Trophoblast cell (in vitro differentiated cells and primary cell): ENCODE data around the gene SP140L.
A peak's percentile ranks its signal among the peaks of the same experiment; 100 is the strongest.

Experiments used
- DNase-seq, 2 donors: peaks; one replicate each; pipeline ENCODE4 v3.0.0-alpha.2; 2016
- H2AFZ ChIP-seq: 2 replicates; pipeline ENCODE4 v1.6.1; 2013; ENCODE audit warnings: low read length, moderate library complexity, mild to moderate bottlenecking; ENCODE audit not compliant: insufficient read depth, poor library complexity
- H2AK5ac ChIP-seq: 2 replicates; pipeline ENCODE4 v1.6.1; 2013; ENCODE audit warnings: mild to moderate bottlenecking, low read length
- H2BK120ac ChIP-seq: 2 replicates; pipeline ENCODE4 v1.6.1; 2013; ENCODE audit warnings: low read length, mild to moderate bottlenecking, moderate library complexity; ENCODE audit not compliant: insufficient read depth, poor library complexity
- H2BK12ac ChIP-seq: 2 replicates; pipeline ENCODE4 v1.6.1; 2013; ENCODE audit warnings: mild to moderate bottlenecking, low read length, moderate library complexity
- H2BK5ac ChIP-seq: 2 replicates; pipeline ENCODE4 v1.6.1; 2013; ENCODE audit warnings: low read length, low read depth, moderate library complexity, mild to moderate bottlenecking; ENCODE audit not compliant: poor library complexity
- H3K14ac ChIP-seq: 2 replicates; pipeline ENCODE4 v1.6.1; 2013; ENCODE audit warnings: mild to moderate bottlenecking, low read length
- H3K18ac ChIP-seq: 2 replicates; pipeline ENCODE4 v1.6.1; 2013; ENCODE audit warnings: mild to moderate bottlenecking, low read length
- H3K23ac ChIP-seq: 2 replicates; pipeline ENCODE4 v1.6.1; 2013; ENCODE audit warnings: low read length
- H3K27ac ChIP-seq: 2 replicates; pipeline ENCODE4 v1.5.1; 2013; ENCODE audit warnings: low read depth, mild to moderate bottlenecking, inconsistent platforms, low read length, moderate library complexity
- H3K27me3 ChIP-seq: 2 replicates; pipeline ENCODE4 v1.6.1; 2013; ENCODE audit warnings: inconsistent platforms, mild to moderate bottlenecking, low read length, moderate library complexity; ENCODE audit not compliant: insufficient read depth
- H3K36me3 ChIP-seq, 2 experiments: 1 replicate in 1 of 2; 2 replicates in 1 of 2; pipeline ENCODE4 v1.6.1; 2013; ENCODE audit warnings: low read length in 2 of 2, mild to moderate bottlenecking in 2 of 2, moderate library complexity in 1 of 2; ENCODE audit not compliant: insufficient read depth in 2 of 2, control insufficient read depth in 1 of 2
- H3K4ac ChIP-seq: 2 replicates; pipeline ENCODE4 v1.6.1; 2013; ENCODE audit warnings: low read depth, mild to moderate bottlenecking, low read length, moderate library complexity
- H3K4me1 ChIP-seq, 2 experiments: 1 replicate in 1 of 2; 2 replicates in 1 of 2; pipeline ENCODE4 v1.6.1; 2013; ENCODE audit warnings: low read length in 2 of 2, mild to moderate bottlenecking in 2 of 2, moderate library complexity in 1 of 2; ENCODE audit not compliant: insufficient read depth in 2 of 2, control insufficient read depth in 1 of 2
- H3K4me2 ChIP-seq: 2 replicates; pipeline ENCODE4 v1.6.1; 2013; ENCODE audit warnings: inconsistent platforms, mild to moderate bottlenecking, low read length, moderate library complexity
- H3K4me3 ChIP-seq: 2 replicates; pipeline ENCODE4 v1.5.1; 2013; ENCODE audit warnings: mild to moderate bottlenecking, low read depth, low read length, inconsistent platforms
- H3K79me1 ChIP-seq: one replicate; pipeline ENCODE4 v1.6.1; 2013; ENCODE audit warnings: low read length
- H3K79me2 ChIP-seq: 2 replicates; pipeline ENCODE4 v1.6.1; 2013; ENCODE audit warnings: low read length, mild to moderate bottlenecking; ENCODE audit not compliant: control insufficient read depth, insufficient read depth, poor library complexity
- H3K9ac ChIP-seq: 2 replicates; pipeline ENCODE4 v1.6.1; 2013; ENCODE audit warnings: mild to moderate bottlenecking, low read length
- H3K9me3 ChIP-seq: 2 replicates; pipeline ENCODE4 v1.6.1; 2013; ENCODE audit warnings: low read depth, mild to moderate bottlenecking, control low read depth, inconsistent platforms, low read length; ENCODE audit not compliant: insufficient read depth
- H4K12ac ChIP-seq: 2 replicates; pipeline ENCODE4 v1.6.1; 2013; ENCODE audit warnings: low read depth, mild to moderate bottlenecking, low read length, moderate library complexity
- H4K8ac ChIP-seq: 2 replicates; pipeline ENCODE4 v1.6.1; 2013; ENCODE audit warnings: low read depth, mild to moderate bottlenecking, low read length, moderate library complexity
- H4K91ac ChIP-seq: one replicate; pipeline ENCODE4 v1.6.1; 2013; ENCODE audit warnings: low read depth, mild to moderate bottlenecking, low read length, moderate library complexity
- WGBS: extraction: QIAGEN DNeasy Blood & Tissue Kit; methylation state at CpG from one replicate; pipeline ENCODE4 v1.1.7; 2013; ENCODE audit warnings: missing lambda C conversion rate; ENCODE audit not compliant: insufficient read length, insufficient coverage; ENCODE audit errors: extremely low coverage; 5-methylcytosine and 5-hydroxymethylcytosine counted together

SP140L gene

GRCh38 chr2:230410861-230411569 is 84.0 kb downstream of the SP140L start:
- Histone ChIP-seq H4K91ac (no peak overlapping the region), H2BK120ac (no peak overlapping the region), H3K27ac (no peak overlapping the region), H3K9me3 (peaks cover 6% of the 10 kb centered on the region), H3K36me3 (no peaks in the 10 kb centered on the region), H3K4me3 (no peak overlapping the region), H2BK12ac (no peak overlapping the region), H2AK5ac (no peak overlapping the region), H3K79me1 (peaks cover 3% of the 10 kb centered on the region), H3K27me3 (no peaks in the 10 kb centered on the region), H3K79me2 (no peaks in the 10 kb centered on the region), H3K18ac (no peak overlapping the region), H4K12ac (no peak overlapping the region), H3K4me1 (peaks cover 4 to 10% of the 10 kb centered on the region in 2 experiments), H2BK5ac (no peak overlapping the region), H3K14ac (no peak overlapping the region), H3K23ac (no peak overlapping the region), H3K4ac (no peak overlapping the region), H3K9ac (no peak overlapping the region), H4K8ac (no peak overlapping the region), H3K4me2 (peak overlapping the region; percentile 96), H2AFZ (no peak overlapping the region)
- no CpG with 5 or more reads among the region's 16 CpGs for WGBS
- DNase-seq: no peak

GRCh38 chr2:230411570-230412370 is 84.8 kb downstream of the SP140L start:
- H3K9me3 ChIP-seq: peaks cover 6% of the 10 kb centered on the region
- peak; percentile 29 to 61 for DNase-seq
- WGBS: no CpG with 5 or more reads among the region's 57 CpGs
- H2BK5ac ChIP-seq: no peak overlapping the region
- no peak overlapping the region for H4K12ac ChIP-seq
- H3K79me2 ChIP-seq: no peaks in the 10 kb centered on the region
- no peak overlapping the region for H3K27ac ChIP-seq
- peak overlapping the region; percentile 79 for H3K4me3 ChIP-seq
- H3K23ac ChIP-seq: no peak overlapping the region
- H2AFZ ChIP-seq: no peak overlapping the region
- H3K4me1 ChIP-seq: peaks cover 6 to 10% of the 10 kb centered on the region in 2 experiments
- no peaks in the 10 kb centered on the region for H3K27me3 ChIP-seq
- H2AK5ac ChIP-seq: no peak overlapping the region
- no peak overlapping the region for H3K18ac ChIP-seq
- H3K14ac ChIP-seq: no peak overlapping the region
- no peak overlapping the region for H2BK12ac ChIP-seq
- no peaks in the 10 kb centered on the region for H3K36me3 ChIP-seq
- no peak overlapping the region for H3K4ac ChIP-seq
- H3K9ac ChIP-seq: no peak overlapping the region
- H2BK120ac ChIP-seq: no peak overlapping the region
- no peak overlapping the region for H4K8ac ChIP-seq
- H3K4me2 ChIP-seq: peak overlapping the region; percentile 96
- no peak overlapping the region for H4K91ac ChIP-seq
- H3K79me1 ChIP-seq: peaks cover 5% of the 10 kb centered on the region

DNA sequence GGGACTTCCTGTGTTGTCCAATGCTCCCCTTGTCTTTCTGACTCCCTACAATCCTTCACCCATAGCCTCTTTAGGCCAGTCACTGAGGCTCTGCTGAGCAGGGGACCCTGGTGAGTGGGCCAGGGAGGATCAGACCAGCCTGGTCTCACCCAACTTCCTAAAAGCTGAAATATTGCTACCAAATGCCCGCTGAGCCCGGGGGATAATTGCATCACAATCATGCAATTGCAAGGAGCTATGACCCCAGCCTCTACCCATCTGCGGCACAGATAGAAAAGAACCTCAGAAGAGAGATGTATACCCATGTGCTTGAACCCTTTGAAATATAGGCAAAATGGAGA is 85.3 kb downstream of the SP140L start:
- Histone ChIP-seq H3K4me2 (peak overlapping the region; percentile 96), H3K27me3 (no peaks in the 10 kb centered on the region)

DNA sequence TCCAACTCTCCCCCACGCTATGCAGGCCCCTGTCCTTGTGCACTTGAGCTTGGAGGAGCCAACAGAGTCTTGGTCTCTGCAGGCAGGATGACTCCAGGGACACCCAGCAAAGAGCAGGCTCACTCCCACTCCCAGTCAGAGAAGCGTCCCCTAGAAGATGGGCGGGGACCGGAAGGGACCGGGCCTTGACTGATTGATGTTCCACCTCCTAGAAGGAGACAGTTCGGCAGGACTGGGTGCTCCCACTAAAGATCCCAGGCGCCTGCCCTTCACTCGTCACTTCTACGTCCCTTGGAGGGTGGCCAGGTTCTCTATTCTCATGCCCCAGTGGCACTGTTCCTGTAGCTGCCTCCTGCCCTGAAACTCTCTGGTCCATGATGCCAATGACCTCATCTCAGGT is 85.9 kb downstream of the SP140L start:
- H3K9me3 ChIP-seq: peaks cover 6% of the 10 kb centered on the region
- H3K4me2 ChIP-seq: no peak overlapping the region
- no peak overlapping the region for H4K8ac ChIP-seq
- H2AK5ac ChIP-seq: no peak overlapping the region
- H3K27ac ChIP-seq: no peak overlapping the region
- no peak overlapping the region for H3K4me3 ChIP-seq
- no peak overlapping the region for H4K91ac ChIP-seq
- peaks cover 6 to 10% of the 10 kb centered on the region in 2 experiments for H3K4me1 ChIP-seq
- no peak overlapping the region for H2BK120ac ChIP-seq
- no peak for DNase-seq
- no peak overlapping the region for H2BK5ac ChIP-seq
- H3K79me1 ChIP-seq: peaks cover 5% of the 10 kb centered on the region
- H2BK12ac ChIP-seq: no peak overlapping the region
- H3K36me3 ChIP-seq: no peaks in the 10 kb centered on the region
- H3K27me3 ChIP-seq: no peaks in the 10 kb centered on the region
- H3K18ac ChIP-seq: no peak overlapping the region
- no peak overlapping the region for H3K23ac ChIP-seq
- no peak overlapping the region for H2AFZ ChIP-seq
- no peak overlapping the region for H4K12ac ChIP-seq
- no peaks in the 10 kb centered on the region for H3K79me2 ChIP-seq
- H3K4ac ChIP-seq: no peak overlapping the region
- H3K9ac ChIP-seq: no peak overlapping the region
- no peak overlapping the region for H3K14ac ChIP-seq
- no CpG with 5 or more reads among the region's 9 CpGs for WGBS

More for the DNA sequence above, 85.3 kb downstream of the SP140L start:
- no peak overlapping the region for H2AFZ ChIP-seq
- H3K79me2 ChIP-seq: no peaks in the 10 kb centered on the region
- H3K14ac ChIP-seq: no peak overlapping the region
- H4K91ac ChIP-seq: no peak overlapping the region
- no peak overlapping the region for H4K12ac ChIP-seq
- no peak overlapping the region for H3K27ac ChIP-seq
- peaks cover 5% of the 10 kb centered on the region for H3K79me1 ChIP-seq
- H2BK5ac ChIP-seq: no peak overlapping the region
- no peak overlapping the region for H2BK120ac ChIP-seq
- no peak overlapping the region for H3K18ac ChIP-seq
- H2AK5ac ChIP-seq: no peak overlapping the region
- no peak for DNase-seq
- no peak overlapping the region for H3K4me3 ChIP-seq
- H3K36me3 ChIP-seq: no peaks in the 10 kb centered on the region
- no peak overlapping the region for H3K9ac ChIP-seq
- peaks cover 6% of the 10 kb centered on the region for H3K9me3 ChIP-seq
- WGBS: no CpG with 5 or more reads among the region's 3 CpGs
- H3K4me1 ChIP-seq: peaks cover 6 to 10% of the 10 kb centered on the region in 2 experiments
- H3K23ac ChIP-seq: no peak overlapping the region
- H3K4ac ChIP-seq: no peak overlapping the region
- no peak overlapping the region for H4K8ac ChIP-seq
- no peak overlapping the region for H2BK12ac ChIP-seq
